ENCODE results near the gene RBM15. TPM values are rescaled to one million over a fixed set of nuclear protein-coding genes. Genes with fewer than 3 reads are reported as not detected.

Gene RBM15
- total and polyA plus RNA-seq, 2 donors (not counting 1 experiment from before 2014, with no cell fraction given) = 23.7 to 97.7 TPM

GRCh38 chr1:110340207-110340468 lies 961 bp downstream of the RBM15 start:
- Histone ChIP-seq H3K9me3 (ENCODE audit: control extremely low read depth in 1 of 3, control insufficient read depth in 2 of 3, insufficient read depth in 1 of 3, low read length in 2 of 3) (no peaks in the 10 kb centered on the region), H3K36me3 (replicated peaks in 1 of 2; ENCODE audit: control extremely low read depth in 1 of 2, control insufficient read depth in 1 of 2, extremely low read depth in 1 of 2, insufficient read depth in 2 of 2, low read length in 1 of 2) (peaks cover 5 to 37% of the 10 kb centered on the region in 2 experiments), H3K4me2 (replicated peaks; ENCODE audit: low read depth, low read length, poor library complexity, severe bottlenecking) (peak overlapping the region; percentile 83), H3K27me3 (replicated peaks in 1 of 4; ENCODE audit: control extremely low read depth in 1 of 4, control insufficient read depth in 3 of 4, insufficient read depth in 4 of 4, low read length in 3 of 4) (no peaks in the 10 kb centered on the region), H3K79me2 (ENCODE audit: control insufficient read depth, insufficient read depth, low read length) (peaks cover 69% of the 10 kb centered on the region), H3K4me3 (ENCODE audit: control extremely low read depth in 1 of 5, extremely low read depth in 1 of 5, insufficient read depth in 1 of 5, low read depth in 2 of 5, low read length in 4 of 5) (peak overlapping the region; percentile 61 to 100 (median 94)), H3K4me1 (ENCODE audit: control insufficient read depth in 2 of 2, insufficient read depth in 2 of 2, low read length in 2 of 2) (peaks cover 49 to 51% of the 10 kb centered on the region in 2 donors), H4K20me1 (ENCODE audit: control insufficient read depth, insufficient read depth, low read length, poor library complexity, severe bottlenecking) (peaks cover 50% of the 10 kb centered on the region), H3K27ac (ENCODE audit: low read length in 2 of 2) (peak overlapping the region; percentile 95 to 97), H2AFZ (ENCODE audit: insufficient read depth, low read depth, low read length, poor library complexity, severe bottlenecking) (peak overlapping the region; percentile 91), H3K9ac (ENCODE audit: low read length) (peak overlapping the region; percentile 88)
- Mint-ChIP-seq H3K4me3 (no peak overlapping the region), H3K27me3 (no peaks in the 10 kb centered on the region), H3K27ac (no peak overlapping the region), H3K9me3 (ENCODE audit: insufficient read depth) (no peaks in the 10 kb centered on the region), H3K4me1 (peaks cover 59% of the 10 kb centered on the region)
- ChIA-PET POLR2A (interaction anchor here (1.5 to 4.0 kb wide), 6 partner anchors 40 to 130 kb away, joined by 4 to 84 read pairs (median 28); partner anchors contain the start of genes KCNC4 and LAMTOR5), CTCF (interaction anchor here (1.1 to 11.8 kb wide), 8 partner anchors 9 to 156 kb away, joined by 3 to 257 read pairs (median 14); partner anchors contain the start of gene LAMTOR5)
- intact Hi-C loops (cut with micrococcal nuclease) = no loop called here
- ATAC-seq (ENCODE audit: low read depth) (no peak), DNase-seq (no peak)
- 22% methylated on average over 4 of the region's 9 CpGs for WGBS (ENCODE audit: insufficient coverage)
- TF ChIP-seq EZH2 (IDR thresholded peaks at IDR 0.05; ENCODE audit: borderline replicate concordance, insufficient read depth, low read depth, low read length, poor library complexity, severe bottlenecking) = no peak
- TF ChIP-seq, protein P1, sequence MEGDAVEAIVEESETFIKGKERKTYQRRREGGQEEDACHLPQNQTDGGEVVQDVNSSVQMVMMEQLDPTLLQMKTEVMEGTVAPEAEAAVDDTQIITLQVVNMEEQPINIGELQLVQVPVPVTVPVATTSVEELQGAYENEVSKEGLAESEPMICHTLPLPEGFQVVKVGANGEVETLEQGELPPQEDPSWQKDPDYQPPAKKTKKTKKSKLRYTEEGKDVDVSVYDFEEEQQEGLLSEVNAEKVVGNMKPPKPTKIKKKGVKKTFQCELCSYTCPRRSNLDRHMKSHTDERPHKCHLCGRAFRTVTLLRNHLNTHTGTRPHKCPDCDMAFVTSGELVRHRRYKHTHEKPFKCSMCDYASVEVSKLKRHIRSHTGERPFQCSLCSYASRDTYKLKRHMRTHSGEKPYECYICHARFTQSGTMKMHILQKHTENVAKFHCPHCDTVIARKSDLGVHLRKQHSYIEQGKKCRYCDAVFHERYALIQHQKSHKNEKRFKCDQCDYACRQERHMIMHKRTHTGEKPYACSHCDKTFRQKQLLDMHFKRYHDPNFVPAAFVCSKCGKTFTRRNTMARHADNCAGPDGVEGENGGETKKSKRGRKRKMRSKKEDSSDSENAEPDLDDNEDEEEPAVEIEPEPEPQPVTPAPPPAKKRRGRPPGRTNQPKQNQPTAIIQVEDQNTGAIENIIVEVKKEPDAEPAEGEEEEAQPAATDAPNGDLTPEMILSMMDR (IDR thresholded peaks at IDR 0.05) = no peak

GRCh38 chr1:110341146-110341871 lies 2.1 kb downstream of the RBM15 start:
- ATAC-seq (ENCODE audit: low read depth) = no peak
- H3K9me3 ChIP-seq (ENCODE audit: control extremely low read depth in 1 of 3, control insufficient read depth in 2 of 3, insufficient read depth in 1 of 3, low read length in 2 of 3) = no peaks in the 10 kb centered on the region
- WGBS (ENCODE audit: insufficient coverage) = 92% methylated on average over 27 of the region's 27 CpGs
- DNase-seq = peak; percentile 13
- no peak overlapping the region for H3K9ac ChIP-seq (ENCODE audit: low read length)
- ChIA-PET POLR2A (interaction anchor here (0.9 kb wide), 1 partner anchor 17 kb away, joined by 4 read pairs; no protein-coding TSS in a partner anchor), CTCF (interaction anchor here (1.1 to 11.8 kb wide), 7 partner anchors 27 to 155 kb away, joined by 3 to 257 read pairs (median 11); partner anchors contain the start of gene LAMTOR5)
- H4K20me1 ChIP-seq (ENCODE audit: control insufficient read depth, insufficient read depth, low read length, poor library complexity, severe bottlenecking) = peaks cover 55% of the 10 kb centered on the region
- H3K79me2 ChIP-seq (ENCODE audit: control insufficient read depth, insufficient read depth, low read length) = peaks cover 71% of the 10 kb centered on the region
- H3K4me3 ChIP-seq (ENCODE audit: control extremely low read depth in 1 of 5, extremely low read depth in 1 of 5, insufficient read depth in 1 of 5, low read depth in 2 of 5, low read length in 4 of 5) = no peak overlapping the region
- H3K9me3 Mint-ChIP-seq (ENCODE audit: insufficient read depth) = no peaks in the 10 kb centered on the region
- no peaks in the 10 kb centered on the region for H3K27me3 Mint-ChIP-seq
- H3K36me3 ChIP-seq (replicated peaks in 1 of 2; ENCODE audit: control extremely low read depth in 1 of 2, control insufficient read depth in 1 of 2, extremely low read depth in 1 of 2, insufficient read depth in 2 of 2, low read length in 1 of 2) = peaks cover 5 to 47% of the 10 kb centered on the region in 2 experiments
- H3K27me3 ChIP-seq (replicated peaks in 1 of 4; ENCODE audit: control extremely low read depth in 1 of 4, control insufficient read depth in 3 of 4, insufficient read depth in 4 of 4, low read length in 3 of 4) = no peaks in the 10 kb centered on the region
- peak overlapping the region; percentile 83 for H3K4me2 ChIP-seq (replicated peaks; ENCODE audit: low read depth, low read length, poor library complexity, severe bottlenecking)
- TF ChIP-seq, protein P1 (IDR thresholded peaks at IDR 0.05) = no peak
- no peak for TF ChIP-seq EZH2 (IDR thresholded peaks at IDR 0.05; ENCODE audit: borderline replicate concordance, insufficient read depth, low read depth, low read length, poor library complexity, severe bottlenecking)
- peaks cover 68% of the 10 kb centered on the region for H3K4me1 Mint-ChIP-seq
- no peak overlapping the region for H3K27ac Mint-ChIP-seq
- intact Hi-C loops (cut with micrococcal nuclease) = no loop called here
- no peak overlapping the region for H2AFZ ChIP-seq (ENCODE audit: insufficient read depth, low read depth, low read length, poor library complexity, severe bottlenecking)
- peaks cover 49 to 54% of the 10 kb centered on the region in 2 donors for H3K4me1 ChIP-seq (ENCODE audit: control insufficient read depth in 2 of 2, insufficient read depth in 2 of 2, low read length in 2 of 2)
- no peak overlapping the region for H3K27ac ChIP-seq (ENCODE audit: low read length in 2 of 2)
- peak overlapping the region; percentile 79 for H3K4me3 Mint-ChIP-seq

Data from B cell (primary cell).